ENCODE results near the gene CCDC179.
A peak's percentile ranks its signal among the peaks of the same experiment; 100 is the strongest.

CCDC179 gene

DNA sequence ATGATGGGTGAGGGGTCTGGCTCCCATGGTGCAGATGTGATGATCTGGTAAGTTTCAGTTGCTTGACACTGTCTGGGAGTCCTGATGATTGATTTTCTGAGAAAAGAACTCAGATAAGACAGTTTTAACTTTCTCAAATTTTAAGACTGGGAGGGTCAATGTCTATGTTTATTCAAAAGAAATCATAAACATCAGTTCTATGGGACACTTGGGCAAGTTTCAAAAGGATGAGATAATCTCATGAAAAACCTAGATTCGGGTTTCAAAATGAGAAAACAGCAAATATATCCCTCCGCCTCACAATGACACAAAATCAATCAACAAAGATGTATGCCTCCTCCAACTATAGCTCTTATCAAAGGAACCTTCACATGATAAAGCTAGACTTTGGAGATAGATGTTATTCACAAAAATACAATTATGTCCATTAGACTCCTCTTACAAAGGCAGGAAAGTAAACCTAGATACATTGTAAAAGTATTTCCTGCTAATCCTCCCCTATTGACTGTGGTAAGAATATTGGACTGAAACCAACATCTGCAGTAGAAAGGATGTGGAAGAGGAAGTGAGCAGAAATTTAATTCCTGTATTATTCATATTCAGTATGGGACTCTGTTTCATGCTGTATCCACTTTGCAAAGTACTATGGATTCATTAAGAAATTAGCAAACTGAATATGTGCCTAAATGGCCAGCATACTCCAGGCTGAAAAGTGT lies 52.3 kb downstream of the CCDC179 start:
- peak in 1 of 2 experiments; percentile 2 for DNase-seq

DNA sequence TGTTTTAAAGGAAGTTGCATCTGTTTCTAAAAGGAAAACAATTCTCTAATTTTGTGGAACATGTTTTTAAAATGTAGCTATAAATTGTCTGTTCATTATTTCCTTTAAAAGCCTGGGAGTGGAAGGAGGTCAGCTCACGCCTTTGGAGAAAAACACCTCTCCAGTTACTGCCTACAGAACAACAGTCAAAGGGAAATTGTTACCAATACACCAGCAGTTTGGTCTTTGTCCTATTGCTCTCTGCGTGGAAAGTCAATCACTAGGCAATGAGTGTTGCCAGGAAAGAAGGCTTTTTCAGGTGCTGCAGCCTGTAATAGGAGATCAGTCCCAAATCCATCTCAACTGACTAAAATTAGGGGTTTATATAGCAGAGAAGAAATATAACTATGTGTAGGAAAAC lies 52.9 kb downstream of the CCDC179 start:
- DNase-seq, result no peak

DNA sequence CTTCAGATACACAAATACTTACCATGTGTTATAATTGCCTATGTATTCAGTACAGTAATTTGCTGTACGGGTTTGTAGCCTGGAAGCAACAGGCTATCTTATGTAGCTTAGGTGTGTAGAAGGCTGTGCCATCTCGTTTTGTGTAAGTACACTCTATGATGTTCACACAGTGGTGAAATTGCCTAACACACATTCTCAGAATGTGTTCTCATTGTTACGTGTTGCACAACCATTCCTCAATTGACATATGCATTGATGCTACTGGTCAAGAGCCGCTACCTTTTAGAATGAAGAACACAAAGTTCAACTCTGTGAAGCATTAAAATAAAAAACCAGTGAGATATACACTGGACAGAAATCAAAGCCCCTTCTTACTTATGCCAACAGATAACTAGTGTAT lies 57.4 kb downstream of the CCDC179 start:
- no peak for DNase-seq

DNA sequence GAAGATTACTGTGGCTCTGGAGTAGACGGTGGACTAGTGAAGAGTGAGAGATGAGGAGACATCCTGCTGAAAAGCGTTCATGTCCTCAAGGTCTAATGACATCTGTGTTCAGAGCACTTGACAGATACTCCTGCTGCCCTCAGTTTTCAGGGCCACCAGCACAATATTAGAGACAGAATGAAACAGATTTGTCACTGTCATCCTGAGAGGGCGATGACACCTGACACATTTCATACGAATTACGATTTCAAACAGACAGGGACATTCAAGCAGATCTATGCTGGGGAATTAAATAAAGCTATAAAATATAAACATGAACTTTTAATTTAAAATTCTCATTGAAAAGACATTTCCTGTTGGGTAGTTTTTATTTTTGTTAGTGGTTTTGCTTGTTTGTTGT lies 59.8 kb downstream of the CCDC179 start:
- no peak for DNase-seq

DNA sequence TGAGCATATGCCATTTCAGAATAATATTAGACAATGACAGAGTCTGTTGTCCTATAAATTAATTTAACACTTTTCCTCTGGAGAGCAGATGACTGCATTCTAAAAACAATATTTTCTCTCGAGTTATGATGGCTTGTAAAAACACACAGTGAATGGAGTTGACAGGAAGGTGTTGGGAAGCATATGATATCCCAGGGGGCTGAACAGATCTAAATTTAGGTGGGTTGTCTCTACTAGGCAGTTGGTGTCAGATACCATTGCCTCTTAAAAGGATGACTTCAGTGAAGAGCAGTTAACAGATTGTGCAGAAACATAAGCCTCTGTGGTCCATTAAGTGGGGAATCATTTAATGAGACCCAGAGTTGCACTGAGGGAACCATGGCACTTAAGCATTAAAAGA lies 61.4 kb downstream of the CCDC179 start:
- no peak for DNase-seq

- no peak for DNase-seq
Observed at GRCh38 chr11:22797047-22797446, 63.2 kb downstream of the CCDC179 start.
